Measurements from ENCODE around the gene SSR4.
A peak's percentile ranks its signal among the peaks of the same experiment; 100 is the strongest.

The SSR4 gene

GRCh38 chrX:153766871-153767673, 27.4 kb upstream of the SSR4 start:
- Histone ChIP-seq H3K27ac (no peak overlapping the region), H3K4me3 (no peak overlapping the region)
- no peak for TF ChIP-seq CTCF (IDR thresholded peaks at IDR 0.05)
- peak; percentile 64 for DNase-seq (ENCODE audit: low spot score)

- TF ChIP-seq CTCF (IDR thresholded peaks at IDR 0.05), result no peak
- DNase-seq (ENCODE audit: low spot score), result peak; percentile 65
- Histone ChIP-seq H3K4me3 (no peak overlapping the region), H3K27ac (no peak overlapping the region)
Measured at GRCh38 chrX:153767674-153768055, 26.8 kb upstream of the SSR4 start.

DNA sequence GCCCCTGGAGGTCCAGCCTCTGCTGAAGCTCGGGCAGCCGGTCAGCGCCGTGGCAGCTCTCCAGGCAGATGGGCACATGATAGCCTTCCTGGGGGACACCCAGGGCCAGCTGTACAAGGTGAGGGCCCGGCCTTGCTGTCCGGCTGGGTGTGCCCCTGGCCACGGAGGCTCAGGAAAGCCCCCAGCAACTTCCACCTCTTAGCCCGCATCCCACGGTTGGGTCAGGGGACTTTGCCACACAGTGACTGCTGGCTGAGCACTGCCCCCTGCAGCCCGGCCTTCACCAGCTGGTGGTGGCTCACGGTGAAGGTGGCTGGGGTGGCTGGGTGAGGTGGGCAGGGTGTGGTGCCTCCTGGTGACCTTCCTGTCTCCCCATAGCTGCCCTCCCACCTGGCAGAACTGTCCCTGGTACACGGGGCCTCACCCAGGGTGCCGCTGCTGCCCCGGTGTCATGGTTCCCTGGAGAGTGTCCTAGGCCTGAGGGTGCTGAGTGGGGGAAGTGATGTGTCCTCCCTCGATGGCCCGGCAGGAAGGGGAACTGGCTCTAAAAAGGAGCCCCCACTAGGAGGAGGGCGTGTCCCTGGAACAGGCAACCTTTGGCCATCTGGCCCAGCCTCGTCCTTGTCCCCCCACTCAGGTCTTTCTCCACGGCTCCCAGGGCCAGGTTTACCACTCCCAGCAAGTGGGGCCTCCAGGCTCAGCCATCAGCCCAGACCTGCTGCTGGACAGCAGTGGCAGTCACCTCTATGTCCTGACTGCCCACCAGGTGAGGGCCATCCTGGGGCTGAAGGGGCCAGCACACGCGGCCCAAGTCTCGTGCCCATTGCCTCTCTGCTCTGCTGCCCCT, 25.9 kb upstream of the SSR4 start:
- no peak overlapping the region for H3K27ac ChIP-seq
- no peak for TF ChIP-seq CTCF (IDR thresholded peaks at IDR 0.05)
- peak; percentile 62 for DNase-seq (ENCODE audit: low spot score)
- no peak overlapping the region for H3K4me3 ChIP-seq

GRCh38 chrX:153769158-153769864, 25.2 kb upstream of the SSR4 start:
- DNase-seq (ENCODE audit: low spot score), result peak; percentile 55
- no peak for TF ChIP-seq CTCF (IDR thresholded peaks at IDR 0.05)
- Histone ChIP-seq H3K27ac (no peak overlapping the region), H3K4me3 (no peak overlapping the region)

DNA sequence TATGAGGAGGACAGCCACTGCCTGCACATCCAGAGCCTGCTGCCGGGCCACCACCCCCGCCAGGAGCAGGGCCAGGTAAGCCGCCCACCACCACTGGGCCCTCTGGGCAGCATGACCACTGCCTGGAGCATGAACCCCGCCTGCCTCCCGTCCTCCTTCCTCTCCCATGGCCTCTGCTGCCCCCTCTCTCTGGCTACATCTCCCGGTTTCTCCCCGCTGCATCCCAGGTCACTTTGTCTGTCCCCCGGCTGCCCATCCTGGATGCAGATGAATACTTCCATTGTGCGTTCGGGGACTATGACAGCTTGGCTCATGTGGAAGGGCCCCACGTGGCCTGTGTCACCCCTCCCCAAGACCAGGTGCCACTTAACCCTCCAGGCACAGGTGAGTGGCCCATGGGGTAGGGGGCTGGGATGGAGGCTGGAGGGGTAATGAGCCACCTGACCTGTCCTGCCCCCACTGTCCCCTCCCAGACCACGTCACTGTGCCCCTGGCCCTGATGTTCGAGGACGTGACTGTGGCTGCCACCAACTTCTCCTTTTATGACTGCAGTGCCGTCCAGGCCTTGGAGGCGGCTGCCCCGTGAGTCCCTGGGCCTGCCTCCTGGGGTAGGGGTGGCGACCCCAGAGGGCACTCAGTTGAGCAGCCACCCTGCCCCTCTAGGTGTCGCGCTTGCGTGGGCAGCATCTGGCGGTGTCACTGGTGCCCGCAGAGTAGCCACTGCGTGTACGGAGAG, 24.4 kb upstream of the SSR4 start:
- no peak overlapping the region for H3K4me3 ChIP-seq
- no peak for TF ChIP-seq CTCF (IDR thresholded peaks at IDR 0.05)
- peak; percentile 71 for DNase-seq (ENCODE audit: low spot score)
- no peak overlapping the region for H3K27ac ChIP-seq

- peak; percentile 64 for DNase-seq (ENCODE audit: low spot score)
- Histone ChIP-seq H3K4me3 (no peak overlapping the region), H3K27ac (no peak overlapping the region)
- no peak for TF ChIP-seq CTCF (IDR thresholded peaks at IDR 0.05)
Measured at GRCh38 chrX:153770601-153771414, 23.7 kb upstream of the SSR4 start.

Measured in coronary artery (tissue), 2 donors.